Stomach smooth muscle (tissue), 2 donors: Measurements from ENCODE around the gene ZNF697.
"Not testable (repeated sequence)": the region's sequence is repeated elsewhere in the genome, so short reads cannot be mapped to it uniquely, and the experiment has no call there.

Experiments
- H3K27ac ChIP-seq: one replicate; pipeline ENCODE4 v1.7.0; 2013; ENCODE audit warnings: mild to moderate bottlenecking, low read length, inconsistent platforms
- H3K27me3 ChIP-seq, 2 donors: one replicate each; pipeline ENCODE4 v1.7.0; 2013; ENCODE audit warnings: low read length in 2 of 2; ENCODE audit not compliant: insufficient read depth in 2 of 2, control insufficient read depth in 1 of 2
- H3K36me3 ChIP-seq, 2 donors: one replicate each; pipeline ENCODE4 v1.7.0; 2013; ENCODE audit warnings: low read length in 2 of 2; ENCODE audit not compliant: control insufficient read depth in 2 of 2, insufficient read depth in 2 of 2
- H3K4me1 ChIP-seq: one replicate; pipeline ENCODE4 v1.7.0; 2013; ENCODE audit warnings: low read length; ENCODE audit not compliant: control insufficient read depth, insufficient read depth
- H3K4me3 ChIP-seq, 2 donors: one replicate each; pipeline ENCODE4 v1.7.0; 2013; ENCODE audit warnings: low read length in 2 of 2
- H3K9ac ChIP-seq, 2 donors: one replicate each; pipeline ENCODE4 v1.7.0; 2013; ENCODE audit warnings: low read length in 2 of 2, mild to moderate bottlenecking in 1 of 2
- H3K9me3 ChIP-seq, 2 donors: one replicate each; pipeline ENCODE4 v1.7.0; 2013; ENCODE audit warnings: low read length in 2 of 2; ENCODE audit not compliant: control insufficient read depth in 2 of 2
- donor health status: healthy.
- donor health status: Pancreatic carcinoma.

ZNF697 gene

DNA sequence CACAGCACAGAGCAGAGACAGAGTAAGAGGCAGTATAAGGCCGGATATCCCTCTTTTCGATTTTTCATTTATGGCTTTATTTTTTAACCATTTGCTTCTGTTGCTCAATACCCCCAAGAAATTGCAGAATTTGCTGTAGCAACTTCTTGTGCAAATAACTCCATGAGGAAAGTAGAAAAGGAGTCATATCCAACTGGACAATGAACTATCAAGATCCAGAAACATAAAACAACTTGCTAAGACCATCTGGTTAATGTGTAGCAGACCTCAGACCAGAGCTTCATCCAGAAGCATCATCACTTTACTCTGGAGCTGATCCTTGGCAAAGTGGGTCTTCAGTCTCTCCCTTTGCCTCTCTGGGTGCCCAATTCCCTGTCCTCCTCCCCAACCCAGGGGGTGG lies 45.9 kb downstream of the ZNF697 start:
- no peak overlapping the region for H3K9ac ChIP-seq
- H3K27ac ChIP-seq = no peak overlapping the region
- H3K27me3 ChIP-seq = no peaks in the 10 kb centered on the region
- no peak overlapping the region for H3K4me3 ChIP-seq
- no peaks in the 10 kb centered on the region for H3K9me3 ChIP-seq
- no peaks in the 10 kb centered on the region for H3K36me3 ChIP-seq
- H3K4me1 ChIP-seq = no peaks in the 10 kb centered on the region

DNA sequence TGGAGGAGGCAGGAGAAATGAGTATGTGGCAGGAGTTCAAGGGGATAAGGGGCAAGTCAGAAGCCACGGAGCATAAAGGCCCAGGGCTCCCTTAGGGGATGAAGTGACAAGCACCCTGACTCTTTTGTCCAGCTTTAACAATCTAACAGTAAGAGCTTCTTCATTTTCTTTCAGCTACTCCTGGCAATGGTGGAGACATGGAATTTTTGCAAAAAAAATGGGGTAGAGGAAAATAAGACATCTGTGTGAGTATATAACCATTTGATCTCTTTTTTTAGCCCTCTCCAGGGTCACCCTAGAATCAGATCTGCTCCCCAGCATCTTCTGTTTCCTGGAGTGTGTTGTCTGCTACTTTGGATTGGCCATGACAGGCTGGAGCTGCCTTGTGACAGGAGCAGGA lies 47.1 kb downstream of the ZNF697 start:
- Histone ChIP-seq H3K9ac (no peak overlapping the region), H3K27ac (no peak overlapping the region), H3K27me3 (no peaks in the 10 kb centered on the region), H3K9me3 (no peaks in the 10 kb centered on the region), H3K4me3 (no peak overlapping the region), H3K36me3 (no peaks in the 10 kb centered on the region), H3K4me1 (no peaks in the 10 kb centered on the region)

DNA sequence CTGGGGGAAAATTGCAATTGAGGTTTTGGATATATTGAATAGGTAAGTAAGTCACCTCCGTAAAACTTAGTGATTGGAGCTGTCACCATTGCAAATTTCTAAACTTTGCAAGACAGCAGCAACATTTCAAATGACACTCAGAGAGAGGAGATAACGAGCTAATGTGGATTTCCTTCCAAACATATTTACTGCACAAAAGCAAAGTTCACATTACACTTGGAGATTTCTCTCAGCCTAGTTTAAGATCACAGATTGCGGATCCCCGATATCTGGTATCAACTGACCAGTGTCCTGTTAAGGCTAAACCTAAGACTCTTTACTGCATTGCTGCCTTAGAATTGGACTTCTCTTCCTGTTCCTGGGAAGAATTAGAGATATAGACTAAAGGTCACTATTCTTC lies 47.5 kb downstream of the ZNF697 start:
- H3K4me1 ChIP-seq = no peaks in the 10 kb centered on the region
- H3K27ac ChIP-seq = no peak overlapping the region

DNA sequence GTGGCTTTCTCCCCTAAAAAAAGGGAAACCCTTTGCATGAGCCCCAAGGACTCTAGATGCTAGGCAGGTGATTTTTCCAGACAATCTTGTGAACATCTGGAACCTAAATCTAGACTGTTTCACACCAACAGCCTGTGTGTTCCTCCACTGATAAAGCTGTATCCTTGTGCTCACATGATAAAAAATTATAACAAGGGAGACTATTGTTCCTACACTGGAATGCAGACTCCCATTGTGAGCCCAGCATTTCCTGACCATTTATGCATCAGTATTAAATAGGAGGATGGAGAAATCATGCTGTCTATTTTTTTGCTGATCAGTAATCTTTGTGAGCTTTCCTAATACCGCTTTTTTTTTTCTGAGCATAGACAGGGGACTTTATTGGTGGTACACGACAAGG lies 52.5 kb downstream of the ZNF697 start:
- Histone ChIP-seq H3K27me3 (no peaks in the 10 kb centered on the region), H3K4me1 (no peaks in the 10 kb centered on the region), H3K27ac (no peak overlapping the region), H3K36me3 (no peaks in the 10 kb centered on the region), H3K4me3 (no peak overlapping the region), H3K9ac (no peak overlapping the region), H3K9me3 (no peaks in the 10 kb centered on the region)

More for the DNA sequence above, 47.5 kb downstream of the ZNF697 start:
- H3K9me3 ChIP-seq = no peaks in the 10 kb centered on the region
- no peaks in the 10 kb centered on the region for H3K27me3 ChIP-seq
- no peaks in the 10 kb centered on the region for H3K36me3 ChIP-seq
- no peak overlapping the region for H3K4me3 ChIP-seq
- no peak overlapping the region for H3K9ac ChIP-seq

DNA sequence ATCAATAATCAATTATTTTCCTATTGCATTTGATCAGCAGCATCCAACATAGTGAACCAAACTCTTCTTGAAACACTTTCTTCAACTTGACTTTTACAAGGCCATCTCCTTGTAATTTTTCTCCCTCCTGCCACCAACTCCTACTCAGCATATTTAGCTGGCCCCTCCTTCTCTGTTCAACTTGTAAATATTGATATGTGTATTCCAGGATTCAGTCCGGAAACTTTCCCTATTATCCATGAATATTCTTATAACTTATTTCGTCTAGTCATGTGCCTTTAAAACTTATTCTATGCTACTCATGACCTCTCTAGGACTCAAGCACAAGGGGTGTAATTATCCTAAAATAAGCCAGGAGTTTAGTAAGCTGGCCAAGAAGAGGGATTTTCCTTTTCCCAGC lies 52.9 kb downstream of the ZNF697 start:
- H3K4me3 ChIP-seq = no peak overlapping the region
- no peaks in the 10 kb centered on the region for H3K27me3 ChIP-seq
- H3K4me1 ChIP-seq = no peaks in the 10 kb centered on the region
- H3K36me3 ChIP-seq = no peaks in the 10 kb centered on the region
- H3K9me3 ChIP-seq = no peaks in the 10 kb centered on the region
- H3K27ac ChIP-seq = no peak overlapping the region
- H3K9ac ChIP-seq = no peak overlapping the region

DNA sequence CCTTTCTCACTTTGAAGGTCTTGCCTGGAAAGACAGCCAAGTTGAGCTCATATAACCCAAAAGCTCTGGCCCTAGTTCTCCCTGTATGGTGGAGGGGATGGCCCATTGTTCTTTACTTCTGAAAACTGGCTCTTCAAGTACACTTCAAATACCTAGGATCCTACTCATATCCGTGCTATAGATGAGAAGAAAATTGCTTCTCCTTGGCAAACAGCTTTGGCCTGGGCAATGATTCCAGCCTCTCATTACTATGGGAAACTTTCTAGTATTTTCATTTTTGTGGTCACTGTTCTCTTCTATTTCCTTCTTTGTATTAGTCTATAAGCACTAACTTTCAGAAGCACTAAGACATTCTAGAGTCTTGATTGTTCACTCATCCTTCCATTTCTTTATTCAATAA lies 53.7 kb downstream of the ZNF697 start:
- no peaks in the 10 kb centered on the region for H3K4me1 ChIP-seq
- no peaks in the 10 kb centered on the region for H3K27me3 ChIP-seq

DNA sequence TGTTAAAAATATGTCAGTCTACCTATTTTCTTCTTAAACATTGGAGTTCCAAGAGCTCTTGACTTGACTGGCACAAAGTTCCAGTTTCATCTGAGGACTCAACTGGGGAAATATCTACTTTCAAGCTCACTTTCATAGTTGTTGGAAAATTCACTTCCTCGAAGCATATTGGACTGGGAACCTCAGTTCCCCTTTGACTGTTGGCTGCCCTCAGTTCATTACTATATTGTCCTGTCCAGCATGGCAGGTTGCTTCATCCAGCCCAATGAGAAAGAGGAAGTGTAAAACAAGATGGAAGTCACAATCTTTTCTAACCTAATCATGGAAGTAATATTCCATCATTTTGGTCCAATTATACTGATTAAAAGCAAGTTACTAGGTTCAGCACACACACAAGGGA lies 54.3 kb downstream of the ZNF697 start:
- H3K27me3 ChIP-seq = no peaks in the 10 kb centered on the region
- H3K36me3 ChIP-seq = no peaks in the 10 kb centered on the region
- no peak overlapping the region for H3K27ac ChIP-seq
- no peak overlapping the region for H3K4me3 ChIP-seq
- no peak overlapping the region for H3K9ac ChIP-seq
- H3K4me1 ChIP-seq = no peaks in the 10 kb centered on the region
- no peaks in the 10 kb centered on the region for H3K9me3 ChIP-seq

More for the DNA sequence above, 53.7 kb downstream of the ZNF697 start:
- no peak overlapping the region for H3K4me3 ChIP-seq
- H3K27ac ChIP-seq = no peak overlapping the region
- no peaks in the 10 kb centered on the region for H3K36me3 ChIP-seq
- no peaks in the 10 kb centered on the region for H3K9me3 ChIP-seq
- H3K9ac ChIP-seq = no peak overlapping the region

DNA sequence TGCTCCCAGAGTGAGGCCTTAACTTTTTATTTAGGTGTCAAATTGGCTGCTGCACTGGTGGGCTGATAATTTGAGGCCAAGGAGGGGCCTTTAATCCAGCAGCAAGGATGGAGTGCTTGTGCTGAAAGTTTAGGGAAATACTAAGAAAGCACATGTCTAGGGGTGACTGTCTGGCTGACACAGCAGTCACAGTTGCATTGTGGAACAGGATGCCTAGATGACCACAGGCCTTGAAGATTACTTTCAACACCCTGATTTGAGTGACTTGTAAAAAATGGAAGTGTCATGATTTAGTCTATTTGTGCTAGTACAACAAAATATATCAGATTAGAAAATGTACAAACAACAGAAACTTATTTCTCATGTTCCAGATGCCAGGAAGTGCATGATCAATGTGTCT lies 57.7 kb downstream of the ZNF697 start:
- H3K27me3 ChIP-seq = no peaks in the 10 kb centered on the region
- no peak overlapping the region for H3K27ac ChIP-seq
- H3K4me1 ChIP-seq = no peaks in the 10 kb centered on the region
- H3K36me3 ChIP-seq = no peaks in the 10 kb centered on the region
- no peak overlapping the region for H3K4me3 ChIP-seq
- H3K9ac ChIP-seq = no peak overlapping the region
- H3K9me3 ChIP-seq = no peaks in the 10 kb centered on the region

DNA sequence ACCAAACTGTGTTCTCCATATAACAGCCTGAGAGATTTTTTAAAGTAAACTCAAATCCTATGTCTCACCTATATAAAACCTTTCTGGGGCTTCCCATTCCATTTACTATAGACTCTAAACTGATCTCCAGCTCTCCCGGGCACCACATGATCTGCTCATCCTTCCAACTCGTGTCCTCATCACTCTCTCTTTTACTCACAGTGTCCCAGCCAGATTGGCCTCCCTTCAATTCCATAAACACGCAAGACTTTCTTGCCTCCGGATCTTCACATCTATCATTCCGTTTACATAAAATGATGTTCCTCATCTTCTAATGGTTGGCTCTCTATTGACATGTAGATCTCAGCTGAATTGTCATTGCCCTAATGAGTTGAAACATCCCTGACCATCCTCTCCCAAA lies 59.4 kb downstream of the ZNF697 start:
- H3K9ac ChIP-seq = no peak overlapping the region
- H3K9me3 ChIP-seq = no peaks in the 10 kb centered on the region
- no peaks in the 10 kb centered on the region for H3K36me3 ChIP-seq
- H3K4me1 ChIP-seq = no peaks in the 10 kb centered on the region
- H3K27me3 ChIP-seq = no peaks in the 10 kb centered on the region
- H3K4me3 ChIP-seq = no peak overlapping the region
- no peak overlapping the region for H3K27ac ChIP-seq

DNA sequence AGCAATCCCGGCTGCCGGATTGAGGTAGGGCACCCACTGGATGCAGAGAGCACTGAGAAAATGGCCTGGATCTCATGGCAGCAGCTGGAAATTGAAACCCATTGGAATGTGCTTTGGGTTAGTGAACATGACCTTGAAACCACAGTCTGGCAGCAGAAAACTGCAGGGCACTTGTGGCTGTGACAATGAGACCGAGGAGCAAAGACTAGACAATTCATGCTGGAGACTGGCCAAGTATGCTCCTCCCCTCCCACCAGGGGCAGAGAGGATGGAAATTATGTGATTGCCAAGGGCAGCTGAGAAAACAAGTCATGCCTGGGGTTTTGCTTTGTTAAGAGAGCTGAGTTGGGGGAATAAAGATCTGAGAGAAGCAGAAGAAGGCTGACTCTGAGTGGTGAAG lies 60.7 kb downstream of the ZNF697 start:
- Histone ChIP-seq H3K27me3 (no peaks in the 10 kb centered on the region), H3K9ac (no peak overlapping the region), H3K36me3 (no peaks in the 10 kb centered on the region), H3K27ac (no peak overlapping the region), H3K4me1 (no peaks in the 10 kb centered on the region), H3K9me3 (no peaks in the 10 kb centered on the region), H3K4me3 (no peak overlapping the region)

DNA sequence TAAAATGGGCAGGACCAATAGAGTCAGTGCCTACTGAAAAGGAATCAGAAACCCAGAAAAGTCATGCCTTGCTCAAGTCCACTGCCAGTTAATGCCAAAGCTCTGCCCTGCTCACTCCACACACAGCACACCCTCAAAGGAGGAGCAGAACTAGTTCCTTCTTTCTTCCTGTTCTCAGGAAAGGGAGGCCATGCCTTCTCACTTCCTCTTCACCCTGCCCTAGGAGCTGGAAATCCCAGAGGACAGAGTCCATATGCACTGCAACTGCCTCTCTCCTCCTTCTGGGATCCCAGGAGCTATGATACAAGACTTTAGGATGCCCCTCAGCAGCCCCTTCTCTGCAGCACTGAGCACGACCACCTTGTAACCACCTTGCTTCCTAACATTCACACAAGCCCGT lies 62.3 kb downstream of the ZNF697 start:
- not testable (repeated sequence) for H3K4me3 ChIP-seq, H3K36me3 ChIP-seq, H3K27me3 ChIP-seq, H3K27ac ChIP-seq, H3K9ac ChIP-seq, H3K9me3 ChIP-seq, H3K4me1 ChIP-seq

DNA sequence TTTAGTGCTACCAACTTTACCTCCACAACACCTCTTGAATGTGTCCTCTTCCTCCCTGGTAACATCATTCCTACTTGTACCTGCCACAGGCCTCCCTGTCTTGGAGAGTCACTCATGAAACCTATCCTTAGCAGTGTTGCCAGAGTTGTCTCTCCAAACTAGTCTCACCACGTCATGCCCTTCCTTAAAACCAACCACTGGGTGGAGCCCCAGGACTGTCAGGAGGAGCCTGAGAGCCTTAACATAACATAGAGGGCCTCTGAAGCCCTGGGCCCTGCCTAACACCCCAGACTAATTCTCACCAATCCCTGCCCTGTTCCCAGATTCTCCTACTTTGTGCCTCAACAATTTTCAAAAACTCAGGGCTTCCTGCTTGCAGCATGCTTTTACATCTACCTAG lies 65.3 kb downstream of the ZNF697 start:
- no peaks in the 10 kb centered on the region for H3K27me3 ChIP-seq
- H3K27ac ChIP-seq = no peak overlapping the region
- H3K9me3 ChIP-seq = no peaks in the 10 kb centered on the region
- H3K36me3 ChIP-seq = no peaks in the 10 kb centered on the region
- H3K4me3 ChIP-seq = no peak overlapping the region
- no peaks in the 10 kb centered on the region for H3K4me1 ChIP-seq
- H3K9ac ChIP-seq = no peak overlapping the region
